Fibroblast of upper back skin (primary cell): ENCODE measurements around the gene BAHCC1.

Experiments
- DNase-seq: peaks from one replicate; pipeline ENCODE4 v3.0.0-alpha.2; 2013

Gene BAHCC1

GRCh38 chr17:81398832-81399411 is 3.7 kb downstream of the BAHCC1 start:
- no peak for DNase-seq

DNA sequence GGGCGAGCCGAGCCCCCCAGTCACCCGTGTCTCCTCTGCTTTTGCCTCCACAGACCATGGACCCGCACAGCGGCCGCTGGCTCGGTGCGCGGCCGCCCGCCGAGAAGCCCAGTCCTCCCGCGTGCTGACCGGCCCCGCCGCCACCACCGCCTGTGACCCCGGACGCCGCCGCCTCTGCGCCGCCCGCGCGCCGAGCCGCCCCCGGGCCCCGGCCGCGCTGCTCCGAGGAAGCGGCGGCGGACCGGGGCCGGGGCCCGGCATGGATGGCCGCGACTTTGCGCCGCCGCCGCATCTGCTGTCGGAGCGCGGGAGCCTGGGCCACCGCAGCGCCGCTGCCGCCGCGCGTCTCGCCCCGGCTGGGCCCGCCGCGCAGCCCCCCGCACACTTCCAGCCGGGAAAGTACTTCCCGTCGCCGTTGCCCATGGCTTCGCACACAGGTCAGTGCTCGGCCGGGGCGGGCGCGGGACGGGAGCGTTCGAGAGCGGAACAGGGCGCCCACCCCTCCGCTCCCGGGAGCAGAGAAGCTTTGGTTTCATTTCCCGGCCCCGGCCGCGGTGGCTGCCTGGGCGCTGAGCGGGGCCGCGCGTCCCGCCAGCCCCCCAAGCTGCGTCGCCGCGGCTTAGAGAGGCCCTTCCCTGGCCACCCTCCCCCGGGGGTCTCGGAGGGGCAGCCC is 4.4 kb downstream of the BAHCC1 start:
- DNase-seq: no peak

GRCh38 chr17:81400154-81400977 is 5.1 kb downstream of the BAHCC1 start:
- peak; percentile 66 for DNase-seq

DNA sequence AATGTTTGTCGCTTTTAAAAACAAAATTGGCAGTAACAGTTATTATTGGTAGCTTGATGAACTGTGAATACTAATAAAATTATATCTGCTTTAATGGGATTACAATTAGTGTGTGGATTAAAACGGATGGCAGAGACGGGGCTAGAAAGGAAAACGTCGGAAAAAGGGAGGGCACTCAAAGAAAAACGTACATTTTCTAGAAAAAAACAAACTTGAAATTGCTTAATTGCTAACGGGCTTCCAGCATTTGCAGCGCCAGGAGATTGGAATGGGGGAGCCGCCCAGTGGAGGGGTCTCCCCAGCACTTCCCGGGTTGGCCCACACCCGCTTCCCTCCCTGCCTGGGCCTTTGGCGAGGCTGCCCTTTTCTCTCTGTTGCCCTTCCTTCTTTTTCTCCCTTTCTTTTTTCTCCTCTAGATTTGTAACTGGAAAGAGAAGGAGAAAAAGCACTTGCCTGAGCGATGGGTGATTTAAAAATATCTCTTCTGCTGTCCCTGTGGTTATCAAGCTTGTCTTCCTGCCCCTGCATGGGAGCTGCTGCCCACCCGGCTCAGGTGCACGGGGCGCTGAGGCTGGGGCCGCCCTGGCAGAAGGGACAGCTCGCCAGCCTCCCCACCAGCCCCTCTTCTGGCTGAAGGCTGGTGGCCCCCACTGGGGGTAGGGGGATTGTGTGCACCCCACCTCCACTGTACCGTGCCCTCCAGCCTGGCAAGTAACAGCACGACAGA is 5.9 kb downstream of the BAHCC1 start:
- no peak for DNase-seq

GRCh38 chr17:81401723-81402529 is 6.7 kb downstream of the BAHCC1 start:
- peak; percentile 46 for DNase-seq

DNA sequence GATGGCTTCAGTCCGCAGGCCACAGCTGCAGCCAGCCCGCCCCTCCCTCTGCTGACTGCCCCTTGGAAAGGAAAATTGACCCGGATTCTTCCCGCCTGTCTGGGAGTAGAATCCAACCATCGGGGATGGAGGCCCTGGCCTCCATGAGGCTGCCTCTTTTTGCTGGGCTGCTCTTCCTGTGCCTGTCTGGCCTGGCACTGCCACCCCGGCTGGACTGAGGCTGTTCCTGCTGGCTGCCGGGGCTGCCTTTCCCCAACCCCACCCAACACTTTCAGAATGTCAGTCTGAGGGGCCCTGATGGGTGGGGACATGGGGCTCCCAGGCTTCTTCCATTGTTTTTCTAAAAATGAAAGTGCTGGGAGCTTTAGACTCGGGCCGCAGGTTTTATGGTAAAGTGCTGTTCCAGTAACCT is 7.3 kb downstream of the BAHCC1 start:
- DNase-seq: no peak

- DNase-seq: no peak
Measured at GRCh38 chr17:81402981-81403467, 7.8 kb downstream of the BAHCC1 start.

GRCh38 chr17:81403671-81404534 is 8.6 kb downstream of the BAHCC1 start:
- no peak for DNase-seq

GRCh38 chr17:81404558-81405165 is 9.4 kb downstream of the BAHCC1 start:
- DNase-seq: no peak

DNA sequence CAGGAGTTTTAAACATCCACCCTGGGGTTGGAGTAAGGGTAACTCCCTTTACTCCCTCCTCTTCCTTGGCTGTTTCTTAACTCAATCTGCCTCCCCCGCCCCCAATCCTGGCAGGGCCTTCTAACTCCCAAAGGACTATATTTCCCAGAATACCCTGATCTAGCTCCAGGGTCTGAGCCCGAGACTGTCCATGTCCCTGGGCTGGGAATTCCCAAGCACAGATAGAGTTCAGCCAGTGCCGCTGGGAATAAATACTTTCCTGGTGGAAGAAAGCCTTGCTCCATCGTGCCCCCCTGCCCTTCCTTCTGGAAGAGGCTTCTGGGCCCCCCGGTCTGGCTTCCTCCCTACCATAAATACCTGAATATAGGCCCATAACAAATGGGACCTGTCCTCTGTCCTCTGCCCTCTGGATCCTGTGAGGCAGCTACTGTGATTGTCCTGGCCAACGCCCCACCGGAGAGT is 10.2 kb downstream of the BAHCC1 start:
- DNase-seq: peak; percentile 84

GRCh38 chr17:81406117-81406953 is 11.1 kb downstream of the BAHCC1 start:
- no peak for DNase-seq

- DNase-seq: no peak
Measured at GRCh38 chr17:81408049-81408448, 12.8 kb downstream of the BAHCC1 start.

DNA sequence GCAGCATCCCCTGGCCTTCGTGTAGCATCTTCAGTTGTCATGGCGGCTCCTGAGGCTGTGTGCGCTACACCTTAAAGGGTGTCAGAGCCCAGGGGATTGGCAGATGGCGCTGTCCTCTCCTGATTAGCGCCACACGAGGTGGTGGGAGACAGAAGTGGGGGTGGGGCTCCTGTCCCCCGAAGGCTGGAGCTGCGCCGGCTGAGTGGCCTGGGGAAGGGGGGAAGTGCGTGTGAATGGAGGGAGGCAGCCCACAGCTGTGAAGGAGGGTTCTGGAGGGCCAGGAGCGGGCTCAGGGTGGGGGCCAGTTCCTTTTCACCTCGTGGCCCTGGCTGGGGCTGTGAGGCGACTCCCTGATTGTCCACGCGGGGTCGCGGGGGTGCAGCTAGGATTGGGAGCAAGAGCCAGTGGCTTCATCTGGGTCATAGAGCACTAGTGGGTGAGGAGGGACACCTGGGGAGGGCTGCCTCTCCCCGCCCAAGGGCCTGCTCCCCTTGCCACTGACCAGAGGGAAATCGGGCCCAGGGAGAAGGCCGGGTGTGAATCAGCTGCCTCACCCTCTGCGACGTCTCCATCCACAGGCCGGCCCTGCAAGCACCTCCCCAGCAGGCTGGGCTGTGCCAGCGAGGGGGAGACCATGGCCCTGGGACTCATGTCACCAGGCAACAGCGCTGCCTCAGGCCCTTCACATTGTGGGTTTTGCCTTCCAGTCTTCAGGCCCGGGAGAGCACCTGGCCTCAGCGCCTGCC is 14.1 kb downstream of the BAHCC1 start:
- no peak for DNase-seq

DNA sequence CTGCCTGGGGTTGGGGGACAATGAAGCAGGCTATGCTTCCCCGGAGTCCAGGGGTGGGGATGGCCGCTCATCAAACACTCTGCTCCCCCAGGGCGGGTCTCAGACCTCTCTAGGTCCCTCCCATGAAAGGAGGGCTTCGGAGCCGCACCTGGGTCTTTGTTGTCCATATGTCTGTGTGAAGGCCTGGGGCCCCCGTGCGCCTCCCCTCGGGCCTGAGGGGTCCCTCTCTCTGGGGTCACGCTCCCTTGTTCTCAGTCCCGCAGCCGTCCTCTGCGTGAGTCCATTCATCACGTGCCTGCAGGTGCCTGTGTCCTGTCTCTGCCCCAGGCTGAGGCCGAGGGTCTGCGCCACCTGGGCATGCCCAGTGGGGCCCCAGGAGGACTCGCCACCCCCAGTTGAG is 15.6 kb downstream of the BAHCC1 start:
- no peak for DNase-seq

- DNase-seq: no peak
Measured at GRCh38 chr17:81411305-81411704, 16.0 kb downstream of the BAHCC1 start.

- DNase-seq: no peak
Measured at GRCh38 chr17:81412490-81413093, 17.3 kb downstream of the BAHCC1 start.

- DNase-seq: no peak
Measured at GRCh38 chr17:81413497-81414135, 18.4 kb downstream of the BAHCC1 start.
